ENCODE measurements around the gene LRRC28.

LRRC28 gene

DNA sequence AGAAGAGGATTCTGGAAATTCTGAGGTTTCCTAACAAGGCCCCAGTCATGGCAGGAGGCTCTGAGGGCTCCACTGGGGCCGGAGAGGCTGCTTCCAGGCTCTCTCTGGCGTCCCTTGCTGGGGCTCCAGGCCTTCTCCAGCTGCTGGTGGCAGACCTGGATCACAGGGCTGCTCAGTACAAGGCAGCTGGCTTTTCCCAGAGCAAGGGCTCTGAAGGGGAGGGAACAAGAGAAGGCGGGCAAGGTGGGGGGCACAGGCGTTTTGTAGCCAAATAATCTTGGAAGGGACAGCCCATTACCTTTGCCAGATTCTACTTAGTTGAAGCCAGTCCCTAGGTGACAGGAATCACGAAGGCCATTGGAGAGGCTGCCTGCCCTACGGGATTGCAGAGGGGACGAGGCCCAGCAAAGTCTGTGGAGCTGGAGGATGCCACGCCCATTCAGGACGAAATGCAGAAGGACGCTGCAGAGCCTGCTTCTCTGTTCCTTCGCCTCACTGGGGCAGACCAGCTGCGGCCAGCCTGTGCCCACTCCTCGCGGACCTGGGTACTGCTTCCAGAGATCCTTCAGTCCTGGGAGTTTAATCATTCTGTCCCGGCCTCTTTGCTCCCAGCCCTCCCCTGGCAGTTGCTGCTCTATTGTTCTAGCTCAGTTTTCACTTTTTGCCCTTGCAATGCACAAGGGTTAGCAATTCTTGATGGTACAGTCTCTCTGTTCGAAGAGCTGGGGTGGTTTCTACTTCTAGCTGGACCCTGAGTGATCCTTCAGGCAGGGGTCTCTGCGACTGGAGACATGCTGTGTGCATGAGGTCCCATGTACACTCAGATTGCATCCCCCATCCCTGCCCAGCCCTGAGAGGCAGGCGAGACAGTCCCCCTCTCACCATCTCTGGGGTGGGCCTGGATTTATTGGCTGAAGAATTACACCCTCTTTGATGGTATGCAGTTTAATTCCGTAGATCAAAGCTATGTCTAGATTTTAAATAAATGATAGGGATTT is 165.2 kb downstream of the LRRC28 start:
- DNase-seq (ENCODE audit: low read depth in 2 of 2): no peak

GRCh38 chr15:99421172-99421656 is 169.9 kb downstream of the LRRC28 start:
- no peak for DNase-seq (ENCODE audit: low read depth in 2 of 2)

DNA sequence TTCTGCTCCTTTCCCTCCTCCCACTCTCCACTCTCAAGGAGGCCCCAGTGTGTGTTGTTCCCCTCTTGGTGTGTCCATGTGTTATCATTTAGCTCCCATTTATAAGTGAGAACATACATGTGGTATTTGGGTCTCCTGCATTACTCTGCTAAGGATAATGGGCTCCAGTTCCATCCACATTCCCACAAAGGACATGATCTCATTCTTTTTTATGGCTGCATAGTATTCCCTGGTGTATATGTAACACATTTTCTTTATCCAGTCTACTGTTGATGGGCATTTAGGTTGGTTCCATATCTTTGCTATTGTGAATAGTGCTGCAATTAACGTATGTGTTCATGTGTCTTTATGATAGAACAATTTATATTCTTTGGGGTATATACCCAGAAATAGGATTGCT is 170.5 kb downstream of the LRRC28 start:
- DNase-seq (ENCODE audit: low read depth in 2 of 2): no peak

- no peak for DNase-seq (ENCODE audit: low read depth in 2 of 2)
These were observed 172.2 kb downstream of the LRRC28 start for GRCh38 chr15:99423186-99424130.

DNA sequence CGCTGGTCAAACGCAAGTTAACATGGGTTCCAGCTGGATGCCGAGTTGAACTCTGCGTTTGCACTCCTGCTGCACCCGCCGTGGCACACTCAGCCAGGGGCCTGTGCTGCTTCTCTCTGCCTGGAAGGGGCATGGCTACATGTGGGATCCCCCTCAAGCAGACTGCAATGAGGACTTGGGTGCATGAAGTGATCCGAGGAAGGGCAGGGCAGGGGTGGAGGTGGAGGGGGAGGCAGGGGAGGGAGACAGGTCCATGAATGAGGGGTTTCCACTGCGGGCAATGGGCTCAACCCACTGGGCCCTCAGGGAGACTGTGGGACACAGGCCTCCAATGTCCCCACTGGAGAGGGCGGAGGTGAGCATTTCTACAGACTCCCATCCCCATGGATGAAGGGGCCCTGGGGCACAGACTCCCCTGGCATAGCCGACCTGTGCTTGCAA is 172.9 kb downstream of the LRRC28 start:
- no peak for DNase-seq (ENCODE audit: low read depth in 2 of 2)

GRCh38 chr15:99424978-99425656 is 173.8 kb downstream of the LRRC28 start:
- DNase-seq (ENCODE audit: low read depth in 2 of 2): peak; percentile 48 to 58

GRCh38 chr15:99425657-99426301 is 174.5 kb downstream of the LRRC28 start:
- DNase-seq (ENCODE audit: low read depth in 2 of 2): no peak

DNA sequence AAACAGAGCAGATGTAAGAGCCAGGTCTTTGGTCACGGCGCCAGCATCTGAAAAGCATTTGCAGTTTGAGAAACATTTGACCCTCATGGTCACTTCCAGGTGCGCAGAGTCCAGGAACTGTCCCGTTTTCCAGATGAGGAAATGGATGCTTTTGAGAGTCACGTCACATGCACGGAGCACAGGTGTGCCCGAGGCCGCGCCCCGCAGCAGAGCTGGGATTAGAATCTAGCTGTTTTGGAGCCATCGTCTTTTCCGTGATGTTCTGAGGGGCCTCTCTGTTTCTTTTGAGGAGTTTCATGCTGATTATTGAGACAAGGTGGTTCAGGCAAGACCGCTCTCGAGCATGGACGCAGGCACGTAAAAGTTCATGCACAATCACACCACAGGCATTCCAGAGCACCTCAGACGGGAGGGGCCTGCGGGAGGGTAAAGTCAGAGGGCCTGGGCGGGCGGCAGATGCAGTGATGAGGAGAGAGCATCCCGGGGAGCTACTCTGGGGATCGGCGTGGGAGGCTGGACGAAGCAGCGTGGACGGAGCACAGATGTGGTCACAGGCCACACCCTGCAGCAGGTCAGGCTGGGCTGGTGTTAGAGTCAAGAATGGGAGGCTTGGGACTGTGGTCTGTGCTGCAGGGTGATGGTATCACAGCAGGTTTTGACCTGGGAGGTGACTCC is 175.3 kb downstream of the LRRC28 start:
- no peak for DNase-seq (ENCODE audit: low read depth in 2 of 2)

GRCh38 chr15:99427210-99427609 is 175.9 kb downstream of the LRRC28 start:
- no peak for DNase-seq (ENCODE audit: low read depth in 2 of 2)

GRCh38 chr15:99427668-99428361 is 176.5 kb downstream of the LRRC28 start:
- no peak for DNase-seq (ENCODE audit: low read depth in 2 of 2)

- DNase-seq (ENCODE audit: low read depth in 2 of 2): no peak
These were observed 178.4 kb downstream of the LRRC28 start for GRCh38 chr15:99429681-99430081.

- DNase-seq (ENCODE audit: low read depth in 2 of 2): no peak
These were observed 179.7 kb downstream of the LRRC28 start for GRCh38 chr15:99430881-99431401.

GRCh38 chr15:99431661-99432091 is 180.4 kb downstream of the LRRC28 start:
- no peak for DNase-seq (ENCODE audit: low read depth in 2 of 2)

DNA sequence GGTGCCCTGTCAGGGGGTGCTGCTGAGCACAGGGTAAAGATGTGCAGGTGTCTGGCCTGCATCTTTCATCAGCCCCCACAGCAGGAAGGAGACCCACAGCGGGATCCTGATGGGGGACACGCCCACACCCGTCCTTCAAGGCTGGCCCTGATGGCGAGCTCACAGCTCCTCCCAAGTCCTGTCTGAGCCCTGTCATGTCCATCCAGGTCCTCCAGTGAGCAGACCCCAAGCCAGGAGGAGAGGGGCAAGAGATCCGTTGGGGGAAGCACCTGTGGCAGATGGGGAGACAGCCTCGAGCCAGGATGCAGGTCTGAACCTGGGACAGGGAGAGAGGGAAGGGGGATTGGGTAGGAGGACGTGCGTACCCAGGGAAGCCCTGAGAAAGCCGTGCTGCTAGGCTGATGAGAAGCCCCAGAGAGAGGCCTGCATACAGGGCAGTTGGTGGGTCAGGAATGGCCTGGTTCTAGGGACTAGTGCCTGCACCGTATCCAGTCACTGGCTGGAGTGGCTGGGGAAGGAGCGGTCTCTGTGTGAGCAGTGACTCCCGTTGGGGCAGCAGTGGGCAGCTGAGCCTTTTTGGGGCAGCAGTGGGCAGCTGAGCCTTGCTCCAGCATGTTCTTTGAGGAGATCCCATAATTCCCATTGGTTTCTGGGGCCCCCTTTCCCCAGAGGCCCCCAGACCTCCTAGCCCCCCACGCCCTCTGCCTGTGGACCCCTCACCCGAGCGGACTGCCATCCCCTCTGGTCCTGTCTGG is 181.2 kb downstream of the LRRC28 start:
- DNase-seq (ENCODE audit: low read depth in 2 of 2): no peak

DNA sequence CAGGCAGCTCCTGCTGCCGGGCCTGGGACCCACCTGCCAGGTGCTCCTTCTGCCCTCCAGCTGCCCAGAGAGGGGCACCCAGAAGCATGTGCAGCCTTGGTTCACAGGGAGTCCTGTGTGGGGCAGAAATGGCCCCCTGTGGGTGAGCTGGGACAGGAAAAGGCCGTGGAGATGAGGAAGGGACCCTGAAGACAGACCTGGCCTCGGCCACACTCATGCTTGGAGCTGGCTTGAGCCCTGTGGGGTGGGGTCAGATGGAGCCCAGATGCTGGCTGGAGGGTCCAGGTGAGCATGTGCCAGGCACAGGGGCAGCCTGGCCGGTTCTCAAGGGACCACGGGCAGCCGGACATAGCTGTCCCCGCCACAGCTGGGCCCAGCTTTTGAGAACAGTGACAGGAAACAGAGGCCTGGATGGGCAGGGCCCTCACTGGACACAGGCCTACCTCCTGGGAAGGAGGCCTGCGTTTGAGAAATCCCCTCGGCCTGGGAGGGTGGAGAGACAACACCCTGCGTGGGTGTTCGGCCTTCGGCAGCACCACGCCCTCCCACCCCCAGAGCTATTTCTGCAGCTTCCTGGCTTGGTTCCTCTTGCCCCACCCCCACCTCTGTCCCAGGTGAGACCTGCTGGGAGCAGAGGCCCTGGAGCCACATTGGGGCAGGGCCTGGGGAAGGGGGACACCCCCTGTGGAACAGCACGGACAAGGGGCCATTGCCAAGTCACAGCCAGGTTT is 181.9 kb downstream of the LRRC28 start:
- no peak for DNase-seq (ENCODE audit: low read depth in 2 of 2)

DNA sequence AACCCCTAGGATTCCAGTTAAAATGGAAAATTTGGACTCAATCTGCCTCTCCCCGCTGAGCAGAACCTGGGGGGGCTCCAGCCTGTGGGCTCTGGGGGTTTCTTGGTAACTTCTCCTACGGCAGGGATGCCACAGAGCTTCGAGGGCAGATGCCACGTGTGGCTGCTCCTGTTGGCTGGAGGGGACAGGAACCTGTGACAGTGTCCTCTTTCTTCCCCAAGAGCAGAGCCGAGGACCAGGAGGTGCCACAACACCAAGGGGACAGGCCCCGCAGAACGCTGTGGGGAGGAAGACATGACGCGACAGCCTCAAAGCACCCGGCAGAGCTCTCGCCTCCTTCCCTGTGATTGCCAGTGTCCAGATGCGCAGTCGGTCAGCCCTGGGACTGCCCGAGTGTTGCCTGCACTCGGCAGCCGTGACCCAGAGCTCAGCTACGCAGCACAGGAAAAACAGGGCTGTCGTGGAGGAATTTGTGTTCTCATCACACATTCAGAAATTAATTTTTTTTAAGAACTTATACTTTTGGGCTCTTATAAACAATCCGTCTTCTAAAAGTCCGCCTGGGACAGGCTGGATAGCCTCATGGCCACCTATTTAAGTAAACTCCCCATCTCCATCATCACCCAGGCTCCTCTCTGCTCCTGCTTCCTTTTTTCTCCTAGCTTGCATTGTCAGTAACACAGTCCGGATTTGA is 182.6 kb downstream of the LRRC28 start:
- DNase-seq (ENCODE audit: low read depth in 2 of 2): no peak

DNA sequence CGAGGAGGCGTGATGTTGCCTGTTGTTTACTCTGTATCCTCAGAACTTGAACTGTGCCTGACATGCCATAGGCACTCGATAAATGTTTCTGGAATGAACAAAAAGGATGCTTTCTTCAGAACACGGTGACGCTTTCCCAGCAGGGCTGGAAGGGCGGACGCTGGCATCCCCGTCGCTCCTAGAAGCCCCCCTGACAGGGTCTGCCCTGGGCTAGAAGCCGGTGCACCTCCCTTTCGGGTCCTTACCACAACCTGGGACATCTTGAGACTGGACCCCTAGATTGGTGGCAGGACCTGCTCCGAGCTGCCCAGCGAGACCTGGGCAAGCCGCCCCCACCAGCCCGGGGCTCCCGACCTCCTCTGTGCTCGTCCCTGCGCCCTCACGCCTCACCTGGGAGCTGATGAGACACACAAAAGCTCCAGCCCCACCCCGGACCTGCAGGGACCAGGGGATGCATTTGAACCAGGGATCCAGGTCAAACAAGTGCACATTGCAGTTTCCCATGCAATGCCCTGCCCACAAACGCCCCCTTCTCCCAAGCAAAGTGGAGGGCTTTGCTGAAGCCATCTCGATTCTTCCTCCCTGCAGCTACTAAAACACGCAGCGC is 183.3 kb downstream of the LRRC28 start:
- no peak for DNase-seq (ENCODE audit: low read depth in 2 of 2)

Data from stimulated activated CD4-positive, alpha-beta T cell treated with anti-CD3 and anti-CD28 coated beads, Interleukin-15, amount 100 ng/mL, for 48 hours (primary cell).